K562 (cell line): ENCODE results near the gene ITPR1. TPM values are rescaled to one million over a fixed set of nuclear protein-coding genes. Genes with fewer than 3 reads are reported as not detected.

Experiments used
- DMBX1 ChIP-seq: fragments of 250-450 bp; sonication (Bioruptor Pico); IDR thresholded peaks from 2 replicates; pipeline ENCODE4 v1.8.0; 2022; ENCODE audit warnings: inconsistent platforms, mild to moderate bottlenecking, moderate library complexity, borderline replicate concordance
- EZH2 ChIP-seq: IDR thresholded peaks from 2 replicates; pipeline ENCODE4 v1.6.1; 2012; ENCODE audit warnings: low read depth, mild to moderate bottlenecking, inconsistent platforms, low read length, borderline replicate concordance
- KLF10 ChIP-seq: fragments of 250-450 bp; sonication (Bioruptor Pico); IDR thresholded peaks from 2 replicates; pipeline ENCODE4 v1.6.1; 2021; ENCODE audit warnings: matching md5 sums
- MIER1 ChIP-seq: fragments of 450-650 bp; IDR thresholded peaks from 2 replicates; pipeline ENCODE4 v1.6.1; 2016; ENCODE audit warnings: antibody characterized with exemption, mild to moderate bottlenecking, low read depth
- MYC ChIP-seq, 2 experiments: fragments of 250-450 bp in 1 of 2; sonication (Bioruptor Pico) in 1 of 2; IDR thresholded peaks; 2 replicates each; pipeline versions ENCODE4 v1.5.1 to v1.6.1; 2012 to 2021; ENCODE audit warnings: low read depth in 2 of 2, borderline replicate concordance in 1 of 2, improper control_type of control experiment in 1 of 2, low read length in 1 of 2, mild to moderate bottlenecking in 1 of 2, moderate library complexity in 1 of 2
- NR1H2 ChIP-seq: sonication (generic); formaldehyde crosslinking; IDR thresholded peaks from 2 replicates; pipeline ENCODE4 v1.4.0; 2020; ENCODE audit warnings: mild to moderate bottlenecking, missing genetic modification reagents
- PPARD ChIP-seq: fragments of 250-450 bp; sonication (Bioruptor Pico); IDR thresholded peaks from 2 replicates; pipeline ENCODE4 v1.8.0; 2022; ENCODE audit warnings: inconsistent platforms, mild to moderate bottlenecking, moderate library complexity
- RBM25 ChIP-seq: fragments of 200-400 bp; formaldehyde crosslinking; IDR thresholded peaks from 2 replicates; pipeline ENCODE4 v1.6.1; 2018; ENCODE audit warnings: low read length, low read depth, moderate library complexity; ENCODE audit not compliant: severe bottlenecking
- RFX1 ChIP-seq: fragments of 450-650 bp; IDR thresholded peaks from 2 replicates; pipeline ENCODE4 v1.6.1; 2016; ENCODE audit warnings: mild to moderate bottlenecking, moderate library complexity
- SRSF1 ChIP-seq: fragments of 200-400 bp; formaldehyde crosslinking; IDR thresholded peaks from 2 replicates; pipeline ENCODE4 v1.6.1; 2017; ENCODE audit warnings: mild to moderate bottlenecking, low read depth, low read length, moderate library complexity
- TAF1 ChIP-seq: IDR thresholded peaks from 2 replicates; pipeline ENCODE4 v1.6.1; 2011; ENCODE audit warnings: mild to moderate bottlenecking, low read length, moderate library complexity; ENCODE audit not compliant: insufficient read depth, control insufficient read depth, severe bottlenecking; ENCODE audit errors: extremely low read depth
- TAF15 ChIP-seq: fragments of 200-400 bp; formaldehyde crosslinking; IDR thresholded peaks from 2 replicates; pipeline ENCODE4 v1.6.1; 2017; ENCODE audit warnings: mild to moderate bottlenecking, low read depth, low read length, moderate library complexity
- THRAP3 ChIP-seq: fragments of 450-650 bp; IDR thresholded peaks from 2 replicates; pipeline ENCODE4 v1.6.1; 2016; ENCODE audit warnings: mild to moderate bottlenecking, inconsistent platforms, borderline replicate concordance
- ZNF12 ChIP-seq: sonication (generic); formaldehyde crosslinking; IDR thresholded peaks from 2 replicates; pipeline ENCODE4 v1.4.0; 2020; ENCODE audit warnings: mild to moderate bottlenecking, missing genetic modification reagents
- ZNF436 ChIP-seq: fragments of 250-450, 450-650 bp; sonication (Bioruptor Pico); formaldehyde crosslinking; IDR thresholded peaks from 2 replicates; pipeline ENCODE4 v1.7.0; 2020; ENCODE audit warnings: mild to moderate bottlenecking
- ZNF57 ChIP-seq: fragments of 450-650 bp; formaldehyde crosslinking; IDR thresholded peaks from 2 replicates; pipeline ENCODE4 v1.4.0; 2020; ENCODE audit warnings: mild to moderate bottlenecking, moderate library complexity
- ZNF707 ChIP-seq: fragments of 250-450 bp; sonication (Bioruptor Pico); conservative IDR thresholded peaks from 2 replicates; pipeline ENCODE4 v1.8.0; 2022; ENCODE audit warnings: inconsistent platforms, mild to moderate bottlenecking, moderate library complexity
- polyA plus RNA-seq, 8 experiments: library from polyadenylated mRNA; depleted of rRNA in 4 of 8; stranded (reverse) in 5 of 8; unstranded in 3 of 8; fragments of >200 nt; fragmentation: Nextera tagmentation in 2 of 8; fragmentation: Illumina TruSeq in 1 of 8; extraction: Ambion mirVana in 2 of 8; extraction: Trizol in 1 of 8; gene quantifications; 2 replicates each; pipeline versions ENCODE4 v1.2.1 to v1.2.3, GENCODE V29; 2011 to 2014; ENCODE audit warnings: inconsistent platforms in 1 of 8, missing spikeins in 1 of 8
- total RNA-seq, 7 experiments: library from RNA; depleted of rRNA in 6 of 7; stranded (reverse); fragments of >200 nt in 6 of 7; fragmentation: Illumina TruSeq in 2 of 7; extraction: Trizol in 2 of 7; gene quantifications; 2 replicates each; pipeline versions ENCODE4 v1.2.1 to v1.2.3, GENCODE V29; 2011 to 2021; ENCODE audit warnings: low replicate concordance in 1 of 7
- TF ChIP-seq, protein P1 (sequence below): fragments of 450-650 bp; IDR thresholded peaks from 2 replicates; pipeline ENCODE4 v1.6.1; 2016; ENCODE audit warnings: low read depth
- TF ChIP-seq, protein P2 (sequence below): fragments of 450-650 bp; conservative IDR thresholded peaks from 2 replicates; pipeline ENCODE4 v1.6.1; 2016; ENCODE audit warnings: missing genetic modification characterization, low read depth, mild to moderate bottlenecking, control low read depth, missing compliant biosample characterization

The ITPR1 gene
- total and polyA plus RNA-seq, 9 of the 15 experiments (the other 6 are each of a cell fraction or from before 2014, with no cell fraction given): 22.4 to 40.0 (median 27.4) TPM

DNA sequence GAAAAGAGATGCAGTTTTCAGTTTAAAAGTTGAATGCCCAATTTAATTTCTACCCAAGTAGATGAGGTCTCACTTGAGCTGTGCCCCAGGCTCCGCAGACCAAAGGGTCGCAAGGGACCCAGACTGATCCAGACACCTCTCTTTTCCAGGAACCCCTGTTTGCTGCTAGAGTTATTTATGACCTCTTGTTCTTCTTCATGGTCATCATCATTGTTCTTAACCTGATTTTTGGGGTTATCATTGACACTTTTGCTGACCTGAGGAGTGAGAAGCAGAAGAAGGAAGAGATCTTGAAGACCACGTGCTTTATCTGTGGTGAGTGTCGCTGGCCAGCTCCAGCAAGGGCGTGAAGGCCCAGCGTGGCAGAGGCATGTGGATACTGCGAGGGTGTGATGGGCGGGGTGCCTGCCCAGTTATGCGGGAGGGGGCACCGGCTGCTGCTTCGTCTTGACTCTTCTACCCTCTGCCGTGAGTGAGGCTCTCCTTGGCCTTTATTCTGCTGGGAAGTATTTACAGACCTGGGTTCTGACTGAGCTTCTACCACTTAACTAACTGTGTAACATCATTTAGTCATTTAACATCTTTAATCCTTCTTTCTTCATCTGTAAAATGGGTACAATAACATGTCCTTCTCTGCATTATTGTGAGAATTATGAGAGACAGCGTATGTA, 321.9 kb downstream of the ITPR1 start (continued):
- TF ChIP-seq, protein P1, sequence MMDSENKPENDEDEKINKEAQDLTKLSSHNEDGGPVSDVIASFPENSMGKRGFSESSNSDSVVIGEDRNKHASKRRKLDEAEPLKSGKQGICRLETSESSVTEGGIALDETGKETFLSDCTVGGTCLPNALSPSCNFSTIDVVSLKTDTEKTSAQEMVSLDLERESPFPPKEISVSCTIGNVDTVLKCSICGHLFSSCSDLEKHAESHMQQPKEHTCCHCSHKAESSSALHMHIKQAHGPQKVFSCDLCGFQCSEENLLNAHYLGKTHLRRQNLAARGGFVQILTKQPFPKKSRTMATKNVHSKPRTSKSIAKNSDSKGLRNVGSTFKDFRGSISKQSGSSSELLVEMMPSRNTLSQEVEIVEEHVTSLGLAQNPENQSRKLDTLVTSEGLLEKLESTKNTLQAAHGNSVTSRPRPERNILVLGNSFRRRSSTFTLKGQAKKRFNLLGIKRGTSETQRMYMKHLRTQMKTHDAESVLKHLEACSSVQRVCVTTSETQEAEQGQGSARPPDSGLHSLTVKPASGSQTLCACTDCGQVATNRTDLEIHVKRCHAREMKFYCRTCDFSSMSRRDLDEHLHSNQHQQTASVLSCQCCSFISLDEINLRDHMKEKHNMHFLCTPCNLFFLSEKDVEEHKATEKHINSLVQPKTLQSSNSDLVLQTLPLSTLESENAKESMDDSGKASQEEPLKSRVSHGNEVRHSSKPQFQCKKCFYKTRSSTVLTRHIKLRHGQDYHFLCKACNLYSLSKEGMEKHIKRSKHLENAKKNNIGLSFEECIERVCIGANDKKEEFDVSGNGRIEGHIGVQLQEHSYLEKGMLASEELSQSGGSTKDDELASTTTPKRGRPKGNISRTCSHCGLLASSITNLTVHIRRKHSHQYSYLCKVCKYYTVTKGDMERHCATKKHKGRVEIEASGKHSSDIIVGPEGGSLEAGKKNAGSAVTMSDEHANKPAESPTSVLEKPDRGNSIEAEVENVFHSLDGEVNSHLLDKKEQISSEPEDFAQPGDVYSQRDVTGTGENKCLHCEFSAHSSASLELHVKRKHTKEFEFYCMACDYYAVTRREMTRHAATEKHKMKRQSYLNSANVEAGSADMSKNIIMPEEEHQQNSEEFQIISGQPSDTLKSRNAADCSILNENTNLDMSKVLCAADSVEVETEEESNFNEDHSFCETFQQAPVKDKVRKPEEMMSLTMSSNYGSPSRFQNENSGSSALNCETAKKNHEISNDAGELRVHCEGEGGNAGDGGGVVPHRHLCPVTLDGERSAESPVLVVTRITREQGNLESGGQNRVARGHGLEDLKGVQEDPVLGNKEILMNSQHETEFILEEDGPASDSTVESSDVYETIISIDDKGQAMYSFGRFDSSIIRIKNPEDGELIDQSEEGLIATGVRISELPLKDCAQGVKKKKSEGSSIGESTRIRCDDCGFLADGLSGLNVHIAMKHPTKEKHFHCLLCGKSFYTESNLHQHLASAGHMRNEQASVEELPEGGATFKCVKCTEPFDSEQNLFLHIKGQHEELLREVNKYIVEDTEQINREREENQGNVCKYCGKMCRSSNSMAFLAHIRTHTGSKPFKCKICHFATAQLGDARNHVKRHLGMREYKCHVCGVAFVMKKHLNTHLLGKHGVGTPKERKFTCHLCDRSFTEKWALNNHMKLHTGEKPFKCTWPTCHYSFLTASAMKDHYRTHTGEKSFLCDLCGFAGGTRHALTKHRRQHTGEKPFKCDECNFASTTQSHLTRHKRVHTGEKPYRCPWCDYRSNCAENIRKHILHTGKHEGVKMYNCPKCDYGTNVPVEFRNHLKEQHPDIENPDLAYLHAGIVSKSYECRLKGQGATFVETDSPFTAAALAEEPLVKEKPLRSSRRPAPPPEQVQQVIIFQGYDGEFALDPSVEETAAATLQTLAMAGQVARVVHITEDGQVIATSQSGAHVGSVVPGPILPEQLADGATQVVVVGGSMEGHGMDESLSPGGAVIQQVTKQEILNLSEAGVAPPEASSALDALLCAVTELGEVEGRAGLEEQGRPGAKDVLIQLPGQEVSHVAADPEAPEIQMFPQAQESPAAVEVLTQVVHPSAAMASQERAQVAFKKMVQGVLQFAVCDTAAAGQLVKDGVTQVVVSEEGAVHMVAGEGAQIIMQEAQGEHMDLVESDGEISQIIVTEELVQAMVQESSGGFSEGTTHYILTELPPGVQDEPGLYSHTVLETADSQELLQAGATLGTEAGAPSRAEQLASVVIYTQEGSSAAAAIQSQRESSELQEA: no peak
- no peak for TF ChIP-seq ZNF57 (CRISPR knock-in tag)
- TF ChIP-seq, protein P2, sequence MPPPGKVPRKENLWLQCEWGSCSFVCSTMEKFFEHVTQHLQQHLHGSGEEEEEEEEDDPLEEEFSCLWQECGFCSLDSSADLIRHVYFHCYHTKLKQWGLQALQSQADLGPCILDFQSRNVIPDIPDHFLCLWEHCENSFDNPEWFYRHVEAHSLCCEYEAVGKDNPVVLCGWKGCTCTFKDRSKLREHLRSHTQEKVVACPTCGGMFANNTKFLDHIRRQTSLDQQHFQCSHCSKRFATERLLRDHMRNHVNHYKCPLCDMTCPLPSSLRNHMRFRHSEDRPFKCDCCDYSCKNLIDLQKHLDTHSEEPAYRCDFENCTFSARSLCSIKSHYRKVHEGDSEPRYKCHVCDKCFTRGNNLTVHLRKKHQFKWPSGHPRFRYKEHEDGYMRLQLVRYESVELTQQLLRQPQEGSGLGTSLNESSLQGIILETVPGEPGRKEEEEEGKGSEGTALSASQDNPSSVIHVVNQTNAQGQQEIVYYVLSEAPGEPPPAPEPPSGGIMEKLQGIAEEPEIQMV (tag): peak; percentile 74; the same call in 1 of the 2 replicates
- TF ChIP-seq THRAP3: no peak
- no peak for TF ChIP-seq RFX1
- no peak for TF ChIP-seq TAF1
- no peak for TF ChIP-seq ZNF12 (CRISPR knock-in tag)
- no peak for TF ChIP-seq PPARD (CRISPR knock-in tag)
- TF ChIP-seq SRSF1: no peak
- peak; percentile 95 for TF ChIP-seq DMBX1 (CRISPR knock-in tag)
- peak; percentile 75 for TF ChIP-seq RBM25
- no peak for TF ChIP-seq KLF10
- no peak for TF ChIP-seq EZH2
- no peak for TF ChIP-seq MIER1
- TF ChIP-seq TAF15: no peak
- peak; percentile 86 for TF ChIP-seq MYC (IDR thresholded peaks at IDR 0.05; ENCODE audit: low read depth, low read length)
- no peak; the same call in none of the 2 replicates for TF ChIP-seq MYC (CRISPR knock-in tag; IDR thresholded peaks at IDR 0.05; ENCODE audit: borderline replicate concordance, low read depth)
- TF ChIP-seq NR1H2: no peak
- peak; percentile 59; the same call in 1 of the 2 replicates for TF ChIP-seq ZNF707
- no peak for TF ChIP-seq ZNF436 (CRISPR knock-in tag)
